ENCODE results near the gene ERCC3.
A peak's percentile ranks its signal among the peaks of the same experiment; 100 is the strongest.

The ERCC3 gene

DNA sequence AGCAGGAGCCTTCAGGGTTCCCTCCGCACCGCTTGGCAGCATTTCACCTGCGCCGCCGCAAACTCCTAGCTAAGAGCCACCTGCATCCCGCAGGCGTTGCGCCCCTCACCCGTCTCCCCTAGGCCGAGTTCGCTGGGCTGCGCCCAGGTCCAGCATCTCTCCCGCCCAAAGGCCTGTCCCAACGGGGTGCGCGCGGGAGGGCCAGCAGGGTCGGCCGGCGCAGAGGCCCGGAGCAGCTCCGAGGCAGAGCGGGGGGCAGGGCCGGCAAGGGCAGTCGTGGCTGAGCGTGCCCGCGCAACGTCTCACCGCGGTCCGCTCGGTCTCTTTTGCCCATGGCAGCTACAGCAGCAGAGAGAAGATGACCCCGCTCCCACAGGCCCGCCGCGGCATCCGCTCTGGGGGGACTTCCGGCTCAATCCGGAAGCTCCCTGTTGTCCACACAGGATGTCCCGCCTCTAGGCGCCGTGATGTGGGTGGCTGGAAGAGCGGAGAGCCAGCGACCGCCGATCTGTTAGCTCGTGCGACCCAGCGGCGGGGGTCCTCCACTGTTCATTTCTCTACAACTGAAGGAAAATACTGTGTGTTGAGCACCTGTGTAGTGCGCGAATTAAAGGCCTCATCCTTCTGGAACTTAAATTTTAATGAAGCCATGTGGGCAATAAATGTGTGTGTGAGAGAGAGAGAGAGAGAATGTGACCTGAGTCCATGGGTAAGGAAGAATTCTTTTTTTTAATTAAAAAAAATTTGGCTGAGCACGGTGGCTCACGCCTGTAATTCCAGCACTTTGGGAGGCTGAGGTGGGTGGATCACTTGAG, at the start of gene ERCC3:
Gene ERCC3, minus strand, starts transcription at position 397 of the 815 bp plus-strand sequence. Its CDS starts 63 bp downstream, at position 334.
- DNase-seq = peak; percentile 85 to 91

DNA sequence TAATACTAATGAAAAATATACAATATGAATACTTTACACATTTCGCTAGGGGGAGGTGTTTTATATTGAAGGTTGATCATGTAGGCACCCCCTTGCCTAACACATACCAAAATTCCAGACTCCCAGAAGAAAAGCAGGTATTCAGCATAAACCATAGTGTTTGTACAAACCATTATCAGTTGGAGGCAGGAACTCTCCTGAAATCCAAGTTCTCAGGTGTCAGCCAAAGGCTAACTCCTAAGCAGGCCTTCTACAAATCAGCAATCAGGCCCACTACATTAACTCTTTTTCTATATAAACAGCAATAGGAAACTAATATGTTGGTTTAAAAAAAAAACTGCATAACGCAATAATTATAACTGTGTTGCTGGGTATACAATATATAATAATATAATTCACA, 49.3 kb upstream of the ERCC3 start:
- no peak for DNase-seq

DNA sequence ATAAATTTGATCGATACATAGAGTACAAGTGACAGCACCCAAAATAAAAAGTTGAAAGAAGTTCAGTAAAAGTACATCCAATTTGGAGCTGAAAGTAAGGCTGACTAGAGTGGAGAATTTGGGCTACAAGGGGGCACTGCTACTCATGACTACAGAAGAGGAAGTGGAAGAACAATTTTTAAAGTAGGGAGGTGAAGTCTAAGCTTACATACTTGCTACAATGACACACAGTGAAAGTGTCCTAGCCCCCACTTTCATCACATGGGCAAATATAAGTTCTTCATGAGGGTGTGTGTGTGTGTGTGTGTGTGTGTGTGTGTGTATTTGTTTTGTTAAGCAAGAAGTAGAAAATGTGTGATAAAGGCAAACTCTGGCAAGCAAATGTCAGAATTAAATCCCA, 48.2 kb upstream of the ERCC3 start:
- no peak for DNase-seq

DNA sequence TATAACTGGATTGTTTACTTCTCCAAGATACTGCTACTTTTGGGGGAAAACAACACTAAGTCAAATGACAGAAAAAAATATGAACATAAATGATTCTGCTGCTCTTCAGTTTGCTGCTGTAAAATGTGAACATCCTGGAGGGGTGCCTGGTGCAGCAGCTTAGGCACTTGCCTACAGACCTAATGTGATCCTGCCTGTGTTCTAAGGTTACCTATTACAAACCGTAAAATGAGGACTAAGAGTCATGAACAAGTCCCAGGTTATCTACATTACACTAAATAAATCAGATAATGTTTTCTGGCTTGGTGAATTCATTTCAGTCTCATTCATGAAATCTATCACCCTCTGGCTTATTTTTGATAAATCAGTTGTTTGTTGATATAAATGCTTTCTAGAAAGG, 38.4 kb upstream of the ERCC3 start:
- DNase-seq = no peak

DNA sequence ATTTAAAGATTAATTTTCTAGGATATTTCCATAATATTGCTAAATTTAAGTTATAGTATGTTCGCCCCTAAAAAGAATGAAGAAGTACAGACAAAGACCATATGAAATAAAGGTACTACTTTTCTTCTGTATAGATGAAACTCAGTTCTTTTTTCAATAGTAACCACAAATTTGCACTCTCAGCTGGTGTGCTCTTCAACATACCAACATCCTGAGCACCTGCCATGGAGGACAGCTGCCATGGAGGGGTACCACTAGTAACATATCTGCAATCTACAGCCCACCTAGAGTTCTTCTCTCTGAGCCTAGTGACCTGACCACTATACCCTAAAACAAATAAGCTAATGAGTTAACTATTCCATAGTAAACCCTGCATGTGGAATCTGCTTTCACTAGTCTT, 36.8 kb upstream of the ERCC3 start:
- no peak for DNase-seq

DNA sequence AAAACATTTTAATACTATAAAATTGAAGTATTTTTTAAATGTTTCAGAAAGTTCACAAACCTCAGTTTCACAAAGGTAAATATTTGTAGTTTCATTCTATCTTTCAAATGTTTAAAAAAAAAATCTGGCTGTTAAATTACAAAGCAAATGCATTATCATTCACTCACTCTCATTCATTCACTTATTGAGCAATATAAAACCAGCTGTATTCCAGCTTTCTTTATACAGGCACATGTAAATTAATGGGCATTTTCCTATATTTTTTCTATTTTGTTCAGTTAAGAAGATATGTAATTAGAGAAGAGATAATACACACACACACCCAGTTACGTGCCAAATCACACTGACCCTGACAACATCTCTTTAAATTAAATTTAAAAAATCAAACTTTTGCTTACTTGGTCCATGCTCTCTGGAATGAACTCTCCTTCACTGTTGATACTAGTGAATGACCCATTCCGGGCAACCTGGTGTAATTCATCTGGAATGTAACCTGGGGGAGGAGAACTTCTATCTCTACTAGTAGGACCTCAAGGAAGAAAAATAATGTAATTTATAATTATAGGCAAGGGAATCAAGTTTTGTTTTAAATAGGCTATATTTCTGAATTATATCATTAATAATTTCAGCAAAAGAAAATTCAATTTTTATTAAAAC, 32.5 kb upstream of the ERCC3 start:
- no peak for DNase-seq

DNA sequence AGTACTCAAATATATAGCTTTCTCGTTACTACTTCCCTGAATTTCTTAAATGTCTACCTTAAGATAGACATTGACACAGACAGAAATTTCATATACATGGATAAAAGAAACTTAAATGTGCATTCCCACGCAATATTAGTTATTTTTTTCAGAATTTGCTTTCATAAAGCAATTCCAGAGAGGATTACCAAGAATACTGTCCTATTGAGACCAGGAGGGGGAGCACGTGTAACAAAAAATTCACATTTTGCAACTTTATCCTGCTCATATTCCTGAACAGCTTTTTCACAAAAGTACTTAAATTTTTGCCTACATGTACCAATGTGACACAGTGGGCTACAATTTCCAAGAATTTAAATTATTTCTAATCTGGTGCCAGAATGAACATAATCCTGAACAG, 30.7 kb upstream of the ERCC3 start:
- DNase-seq = no peak

DNA sequence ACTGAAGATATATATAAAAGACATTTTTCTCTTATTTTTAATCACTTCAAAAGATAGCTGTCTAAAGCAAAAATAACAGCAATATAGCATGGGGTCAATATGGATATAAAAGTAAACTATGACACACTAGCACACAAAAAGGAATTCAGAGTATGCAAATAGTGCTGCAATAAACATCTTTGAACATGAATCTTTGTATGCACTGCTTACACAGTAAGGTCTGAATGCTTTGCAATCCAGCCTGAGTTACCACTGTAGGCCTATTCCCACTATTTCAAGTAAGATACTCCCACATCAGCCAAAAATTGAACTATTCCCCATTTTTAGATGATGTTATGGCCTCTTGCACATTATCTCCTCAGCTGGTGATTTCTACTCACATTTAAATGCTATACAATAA, 27.4 kb upstream of the ERCC3 start:
- no peak for DNase-seq

DNA sequence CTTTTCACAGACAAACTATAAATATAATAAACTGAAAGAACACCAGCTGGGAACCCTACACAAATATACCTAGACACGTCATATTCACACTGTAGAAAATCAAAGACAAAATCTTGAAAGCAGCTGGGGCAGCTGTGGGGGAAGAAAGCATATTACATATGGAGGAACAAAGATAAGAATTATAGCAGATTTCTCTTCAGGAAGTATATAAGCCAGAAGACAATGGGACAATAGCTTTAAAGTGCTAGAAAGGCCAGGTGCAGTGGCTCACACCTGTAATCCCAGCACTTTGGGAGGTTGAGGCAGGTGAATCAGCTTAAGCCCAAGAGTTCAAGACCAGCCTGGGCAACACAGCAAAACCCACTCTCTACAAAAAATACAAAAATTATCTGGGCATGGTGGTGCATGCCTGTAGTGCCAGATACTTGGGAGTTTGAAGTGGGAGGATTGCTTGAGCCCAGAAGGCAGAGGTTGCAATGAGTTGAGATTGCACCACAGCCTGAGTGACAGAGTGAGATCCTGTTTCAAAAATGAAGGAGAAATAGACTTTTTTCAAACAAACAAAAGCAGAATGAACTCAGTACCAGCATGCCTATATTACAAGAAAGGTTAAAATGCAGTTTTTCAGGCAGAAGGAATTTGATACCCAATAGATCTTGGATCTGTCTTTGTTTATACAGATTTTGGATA, 26.8 kb upstream of the ERCC3 start:
- no peak for DNase-seq

DNA sequence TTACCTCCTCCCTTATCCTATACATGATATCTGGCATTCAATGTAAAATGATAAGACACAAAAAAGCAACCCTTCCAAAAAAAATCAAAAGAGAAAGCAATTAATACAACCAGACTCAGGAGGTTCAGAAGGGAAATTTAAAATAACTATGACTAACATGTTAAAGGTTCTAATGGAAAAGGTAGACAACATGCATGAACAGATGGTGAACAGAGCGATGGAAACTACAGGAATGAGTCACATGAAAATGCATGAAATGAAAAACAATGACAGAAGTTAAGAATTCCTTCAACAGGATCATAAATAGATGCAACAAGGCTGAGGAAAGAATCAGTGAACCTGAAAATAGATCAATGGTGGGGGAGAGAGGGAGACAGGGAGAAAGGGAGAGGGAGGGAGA, 26.1 kb upstream of the ERCC3 start:
- no peak for DNase-seq

DNA sequence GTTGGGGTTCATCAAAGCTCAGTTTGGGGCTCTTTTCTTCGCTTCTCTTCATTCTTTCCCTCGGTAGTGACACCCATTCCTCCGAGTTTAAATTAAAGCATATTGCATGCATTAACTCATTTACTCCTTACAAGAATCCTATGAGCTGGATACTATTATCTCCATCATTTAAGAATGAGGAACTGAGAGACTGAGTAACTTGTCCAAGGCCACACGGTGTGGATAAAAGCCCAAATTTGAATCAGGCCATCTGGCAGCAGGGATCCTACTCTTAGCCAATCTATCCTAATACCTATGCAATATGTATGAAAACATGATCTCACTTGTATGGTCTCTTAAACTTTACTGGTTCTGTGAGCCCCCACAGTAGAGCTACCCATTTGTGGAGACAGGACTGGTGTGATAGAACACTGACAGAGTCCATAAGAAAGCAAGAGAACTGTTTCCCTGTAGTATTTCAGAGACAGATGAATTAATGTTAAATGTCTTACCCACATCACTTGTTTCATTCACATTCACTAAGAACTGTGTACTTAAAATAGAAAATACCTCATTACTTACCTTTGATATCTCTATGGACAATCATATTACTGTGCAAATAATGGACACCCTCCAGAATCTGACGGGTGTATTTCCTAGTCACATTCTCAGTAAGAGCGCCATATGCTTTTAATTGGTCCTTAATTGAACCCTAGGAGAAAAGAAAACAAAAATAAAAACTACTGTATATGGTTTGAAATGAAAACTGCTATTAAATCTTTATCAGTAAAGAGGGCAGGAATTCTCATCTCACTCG, 20.4 kb upstream of the ERCC3 start:
- DNase-seq = no peak

DNA sequence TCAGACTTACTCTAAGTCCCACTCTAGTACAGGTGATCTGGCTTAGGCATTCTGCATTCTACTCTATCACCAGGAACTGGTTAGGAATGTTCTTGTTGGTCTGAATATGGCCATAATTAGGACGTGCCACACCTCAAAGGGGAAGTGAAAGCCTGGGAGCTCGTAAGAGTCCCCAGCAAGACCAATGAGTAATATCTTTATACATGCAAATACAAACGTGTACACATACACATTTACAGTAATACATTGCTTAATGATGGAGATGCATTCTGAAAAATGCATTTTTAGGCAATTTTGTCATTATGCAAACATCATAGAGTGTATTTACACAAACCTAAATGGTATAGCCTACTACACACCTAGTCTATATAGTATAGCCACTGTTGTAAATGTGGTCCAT, 19.5 kb upstream of the ERCC3 start:
- DNase-seq = no peak

DNA sequence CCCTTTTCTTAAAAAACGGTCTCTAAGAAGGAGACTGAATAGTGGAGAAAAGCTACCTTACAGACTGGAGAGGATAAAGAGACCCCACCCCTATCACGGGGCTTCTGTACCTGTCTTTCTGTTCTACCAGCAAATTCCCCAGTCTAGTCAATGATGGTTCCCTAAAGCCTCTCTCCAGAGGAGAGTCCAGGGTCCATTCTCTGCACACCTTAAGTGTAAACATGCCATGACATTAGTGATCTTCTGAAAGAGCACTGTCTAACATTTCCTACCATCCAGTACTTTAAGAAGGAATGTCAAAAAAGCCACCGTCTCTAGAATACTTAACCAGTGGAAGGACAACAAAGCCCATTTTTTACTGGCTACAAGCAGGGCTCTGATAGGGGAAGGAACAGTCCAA, 17.0 kb upstream of the ERCC3 start:
- DNase-seq = no peak

DNA sequence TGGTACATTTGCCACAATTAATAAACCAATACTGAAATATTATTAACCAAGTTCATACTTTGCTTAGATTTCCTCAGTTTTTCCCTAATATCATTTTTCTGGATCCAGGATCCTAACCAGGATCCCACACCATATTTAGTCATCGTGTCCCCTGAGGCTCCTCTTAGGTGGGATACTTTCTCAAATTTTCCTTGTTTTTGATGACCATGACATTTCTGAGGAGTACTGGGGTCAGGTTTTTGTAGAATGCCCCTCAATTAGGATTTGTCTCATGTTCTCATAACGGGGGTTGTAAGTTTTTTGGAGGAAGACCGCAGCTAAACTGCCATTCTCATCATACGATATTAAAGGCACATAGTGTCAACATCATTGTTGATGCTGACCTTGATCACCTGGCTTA, 15.5 kb upstream of the ERCC3 start:
- no peak for DNase-seq

DNA sequence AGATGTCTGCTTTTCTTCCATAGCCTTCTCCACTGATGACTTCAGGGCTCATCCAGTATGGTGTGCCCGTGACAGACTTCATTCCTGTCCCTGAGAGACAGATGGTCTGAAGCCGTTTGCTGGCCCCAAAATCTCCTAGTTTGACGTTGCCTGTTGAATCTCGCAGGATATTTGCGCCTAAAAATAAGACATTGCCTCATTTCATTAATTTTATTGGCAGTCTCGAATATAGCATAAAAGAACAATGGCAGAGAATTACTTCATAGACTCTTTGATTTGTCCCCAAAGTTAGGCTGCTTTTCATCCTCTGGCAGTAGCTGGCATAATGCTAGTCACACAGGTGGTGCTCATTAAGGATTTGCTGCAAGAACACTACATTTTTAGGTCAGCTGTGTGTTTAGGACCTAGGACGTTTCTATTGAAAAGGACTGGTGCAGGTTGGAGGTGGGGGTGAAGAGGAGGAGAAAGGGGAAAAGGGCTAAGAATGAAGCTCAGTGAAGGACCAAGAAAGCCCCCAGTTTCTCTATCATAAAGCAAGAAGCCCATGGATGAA, 14.7 kb upstream of the ERCC3 start:
- no peak for DNase-seq

DNA sequence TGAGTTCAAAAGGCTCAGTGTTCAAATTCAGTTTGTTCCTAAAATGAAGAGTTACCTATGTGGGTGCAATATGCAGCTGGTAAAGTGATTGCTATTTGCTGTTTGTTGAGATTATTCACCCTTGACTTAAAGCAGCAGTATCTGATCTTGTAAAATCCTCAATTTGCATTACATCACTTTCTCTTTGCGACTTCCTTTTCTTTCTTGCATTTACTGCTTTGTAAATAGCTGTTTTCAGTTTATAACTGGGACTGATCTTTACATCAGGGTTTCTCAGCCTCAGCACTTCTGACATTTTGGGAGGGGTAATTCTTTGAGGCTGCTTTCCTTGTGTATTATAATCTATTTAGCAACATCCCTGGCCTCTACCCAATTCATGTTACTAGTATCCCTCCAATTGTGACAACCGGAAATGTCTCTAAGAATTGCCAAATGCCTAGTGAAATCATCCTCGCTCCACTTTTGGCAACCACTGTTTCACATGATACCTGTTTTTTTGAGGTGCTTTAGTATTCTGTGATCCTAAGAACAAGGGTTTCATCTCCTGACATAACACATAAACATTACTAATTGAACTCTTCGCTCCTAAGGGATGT, 12.1 kb upstream of the ERCC3 start:
- no peak for DNase-seq

DNA sequence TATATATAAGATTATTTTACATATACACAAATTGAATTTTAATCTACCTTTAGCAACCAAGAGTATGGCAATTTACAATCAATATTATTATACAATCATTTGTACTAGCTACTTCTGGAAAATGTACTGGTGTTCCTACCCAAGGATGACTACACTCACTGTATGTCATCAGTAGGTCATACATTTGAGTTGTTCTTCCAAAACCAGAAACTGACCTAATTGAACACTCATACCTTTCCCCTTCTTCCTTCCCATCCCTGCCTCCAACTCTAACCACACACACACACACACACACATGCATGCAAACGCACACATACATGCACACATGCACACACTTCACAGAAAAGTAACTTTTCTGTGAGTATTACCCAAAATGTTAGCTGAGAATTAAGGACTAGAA, 8.2 kb upstream of the ERCC3 start:
- DNase-seq = no peak

DNA sequence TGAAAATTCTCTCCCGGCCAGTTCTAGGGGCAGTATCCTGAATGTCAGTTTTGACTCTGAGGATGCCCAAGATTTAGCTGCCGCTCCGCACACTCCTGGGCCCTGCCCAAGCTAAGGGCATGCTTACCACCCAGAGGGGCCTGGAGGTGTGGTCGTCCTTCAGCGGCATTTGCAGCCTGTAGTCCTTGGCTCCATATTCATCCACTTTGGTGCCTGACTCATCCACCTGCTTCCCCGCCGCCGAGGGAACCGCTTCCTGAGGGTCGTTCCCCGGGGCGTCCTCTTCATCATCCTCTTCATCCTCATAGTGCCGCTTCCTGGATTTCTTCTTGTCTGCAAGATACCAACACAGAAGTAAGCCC, 577 bp downstream of the ERCC3 start:
- no peak for DNase-seq

DNA sequence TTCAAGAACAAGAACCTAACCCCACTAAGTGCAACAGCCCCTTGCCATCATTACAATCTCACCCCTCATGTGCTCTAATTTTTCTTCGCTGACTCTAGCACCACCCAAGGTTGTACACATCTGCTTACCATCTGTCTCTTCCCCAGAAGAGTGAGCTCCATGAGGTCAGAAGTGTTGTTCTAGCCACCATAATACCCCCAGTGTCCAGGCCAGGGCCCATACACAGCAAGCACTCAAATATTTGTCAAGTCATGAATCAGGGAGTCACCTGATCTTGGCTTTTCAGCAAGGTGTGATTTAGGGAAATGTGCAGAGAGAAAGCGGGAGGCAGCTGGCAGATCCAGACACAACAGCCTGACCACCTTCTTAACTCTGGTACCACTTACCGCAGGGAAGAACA, 5.7 kb downstream of the ERCC3 start:
- no peak for DNase-seq

DNA sequence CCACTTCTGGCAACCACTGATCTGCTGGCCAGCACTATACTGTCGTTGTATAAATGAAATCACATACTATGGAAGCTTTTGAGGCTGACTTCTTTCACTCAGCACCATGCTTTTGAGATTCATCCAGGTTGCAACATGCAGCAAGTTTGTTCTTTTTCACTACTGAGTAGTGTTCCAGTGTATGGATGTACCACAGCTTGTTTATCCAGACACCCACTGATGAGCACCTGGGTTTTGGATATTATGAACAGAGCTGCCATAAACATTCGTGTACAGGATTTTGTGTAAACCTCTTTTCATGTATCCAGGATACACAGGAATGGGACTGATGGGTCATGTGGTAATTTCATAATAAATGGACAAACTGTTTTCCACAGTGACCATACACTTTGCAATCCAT, 10.7 kb downstream of the ERCC3 start:
- DNase-seq = no peak

DNA sequence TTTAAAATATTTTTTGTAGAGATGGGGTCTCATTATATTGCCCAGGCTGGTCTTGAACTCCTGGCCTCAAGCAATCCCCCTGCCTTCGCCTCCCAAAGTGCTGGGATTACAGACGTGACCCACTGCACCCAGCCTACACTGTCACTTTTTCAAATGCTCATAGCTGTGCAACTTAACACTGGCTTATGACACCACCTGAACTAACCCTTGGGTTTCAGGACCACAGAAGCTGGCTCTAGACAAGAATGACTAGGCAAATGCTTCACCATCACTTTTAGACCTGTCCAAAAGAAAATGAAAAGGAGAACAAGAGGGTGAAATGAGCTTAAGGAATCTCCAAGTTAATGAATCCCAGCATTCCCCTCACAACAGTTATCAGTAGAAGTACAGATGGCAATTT, 13.3 kb downstream of the ERCC3 start:
- no peak for DNase-seq

DNA sequence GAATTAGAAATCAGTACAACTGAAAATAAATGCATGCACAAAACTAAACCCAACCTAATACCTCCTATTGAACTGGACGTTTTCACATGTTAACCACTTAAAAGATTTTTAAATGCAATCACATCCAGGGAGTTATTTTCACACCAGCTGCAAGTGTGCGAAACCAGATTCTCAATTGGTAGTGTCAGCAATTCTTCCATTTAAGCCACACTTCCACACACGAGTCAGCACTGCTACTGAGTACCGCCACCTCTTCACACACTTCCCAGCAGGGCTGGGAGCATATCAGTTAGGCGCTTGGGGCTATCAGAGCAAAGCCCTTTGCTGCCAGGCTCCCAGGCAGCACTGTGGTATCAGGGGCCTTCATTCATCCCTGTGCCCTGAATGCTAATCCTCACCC, 14.2 kb downstream of the ERCC3 start:
- no peak for DNase-seq

DNA sequence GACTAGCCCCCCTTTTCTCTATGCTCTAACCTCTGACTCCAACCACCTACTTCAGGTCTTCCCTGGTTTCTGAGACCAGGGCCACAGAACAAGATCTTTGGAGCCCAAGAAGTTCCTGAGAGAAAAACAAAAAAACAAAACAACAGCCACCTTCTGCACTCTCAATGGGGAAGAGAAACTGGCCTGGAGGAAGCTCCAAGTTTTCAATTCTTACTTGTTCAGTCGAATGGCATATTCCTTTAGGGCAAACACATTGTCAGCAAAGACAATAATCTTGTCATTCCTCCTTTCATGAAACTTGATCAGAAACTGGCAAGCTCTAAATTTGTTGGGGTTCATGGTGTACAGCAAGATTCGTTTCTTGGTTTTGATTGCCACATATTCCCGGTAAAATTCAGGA, 15.0 kb downstream of the ERCC3 start:
- no peak for DNase-seq
